Fibroblast of villous mesenchyme (primary cell): ENCODE data around the gene TNS1. TPM values are rescaled to one million over a fixed set of nuclear protein-coding genes. Genes with fewer than 3 reads are reported as not detected.

ENCODE experiments used
- DNase-seq: peaks from one replicate; pipeline ENCODE4 v3.0.0-alpha.2; 2010; ENCODE audit warnings: low read depth
- H3K4me3 ChIP-seq: 2 replicates; pipeline ENCODE4 v1.5.1; 2011; ENCODE audit warnings: low read depth, mild to moderate bottlenecking, low read length
- total RNA-seq: library from RNA; depleted of rRNA; stranded (reverse); fragments of >200 nt; gene quantifications from 2 replicates; pipeline ENCODE4 v1.2.3, GENCODE V29; 2012
- TF ChIP-seq, protein P1 (sequence below): IDR thresholded peaks from 2 replicates; pipeline ENCODE4 v1.5.1; 2012; ENCODE audit warnings: low read depth, mild to moderate bottlenecking, low read length; ENCODE audit not compliant: insufficient read depth

The TNS1 gene
- total RNA-seq, 1 donor = 127 TPM

GRCh38 chr2:217829420-217829819 lies 173.4 kb downstream of the TNS1 start:
- no peak overlapping the region for H3K4me3 ChIP-seq
- no peak for DNase-seq
- TF ChIP-seq, protein P1, sequence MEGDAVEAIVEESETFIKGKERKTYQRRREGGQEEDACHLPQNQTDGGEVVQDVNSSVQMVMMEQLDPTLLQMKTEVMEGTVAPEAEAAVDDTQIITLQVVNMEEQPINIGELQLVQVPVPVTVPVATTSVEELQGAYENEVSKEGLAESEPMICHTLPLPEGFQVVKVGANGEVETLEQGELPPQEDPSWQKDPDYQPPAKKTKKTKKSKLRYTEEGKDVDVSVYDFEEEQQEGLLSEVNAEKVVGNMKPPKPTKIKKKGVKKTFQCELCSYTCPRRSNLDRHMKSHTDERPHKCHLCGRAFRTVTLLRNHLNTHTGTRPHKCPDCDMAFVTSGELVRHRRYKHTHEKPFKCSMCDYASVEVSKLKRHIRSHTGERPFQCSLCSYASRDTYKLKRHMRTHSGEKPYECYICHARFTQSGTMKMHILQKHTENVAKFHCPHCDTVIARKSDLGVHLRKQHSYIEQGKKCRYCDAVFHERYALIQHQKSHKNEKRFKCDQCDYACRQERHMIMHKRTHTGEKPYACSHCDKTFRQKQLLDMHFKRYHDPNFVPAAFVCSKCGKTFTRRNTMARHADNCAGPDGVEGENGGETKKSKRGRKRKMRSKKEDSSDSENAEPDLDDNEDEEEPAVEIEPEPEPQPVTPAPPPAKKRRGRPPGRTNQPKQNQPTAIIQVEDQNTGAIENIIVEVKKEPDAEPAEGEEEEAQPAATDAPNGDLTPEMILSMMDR = no peak

GRCh38 chr2:217828336-217828735 lies 174.5 kb downstream of the TNS1 start:
- TF ChIP-seq, protein P1 = no peak
- no peak overlapping the region for H3K4me3 ChIP-seq
- no peak for DNase-seq

GRCh38 chr2:217827430-217828201 lies 175.2 kb downstream of the TNS1 start:
- peak; percentile 10 for DNase-seq
- TF ChIP-seq, protein P1 = no peak

GRCh38 chr2:217826991-217827390 lies 175.8 kb downstream of the TNS1 start:
- TF ChIP-seq, protein P1 = no peak
- no peak for DNase-seq
- no peak overlapping the region for H3K4me3 ChIP-seq

More at GRCh38 chr2:217827430-217828201, 175.2 kb downstream of the TNS1 start:
- no peak overlapping the region for H3K4me3 ChIP-seq

DNA sequence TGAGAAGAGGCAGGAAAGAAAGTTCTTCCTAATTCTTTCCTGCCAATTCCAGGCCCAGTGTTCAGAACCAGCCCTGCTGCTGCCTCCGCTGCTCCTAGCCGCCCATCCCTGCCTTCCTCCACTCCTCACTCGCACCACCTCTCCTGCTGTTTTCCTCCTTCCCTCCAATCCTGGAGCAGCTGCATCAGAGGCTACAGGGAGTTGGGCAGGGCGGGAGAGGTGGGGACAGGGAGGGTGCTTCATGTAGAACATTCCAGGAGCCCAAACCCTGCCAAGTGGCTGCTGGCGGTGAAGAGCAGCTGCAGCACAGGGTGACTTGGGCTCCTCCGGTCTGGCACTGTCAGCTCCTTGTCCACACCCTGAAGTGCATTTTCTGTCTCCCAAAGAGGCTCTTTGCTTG lies 176.3 kb downstream of the TNS1 start:
- no peak for DNase-seq
- no peak overlapping the region for H3K4me3 ChIP-seq

DNA sequence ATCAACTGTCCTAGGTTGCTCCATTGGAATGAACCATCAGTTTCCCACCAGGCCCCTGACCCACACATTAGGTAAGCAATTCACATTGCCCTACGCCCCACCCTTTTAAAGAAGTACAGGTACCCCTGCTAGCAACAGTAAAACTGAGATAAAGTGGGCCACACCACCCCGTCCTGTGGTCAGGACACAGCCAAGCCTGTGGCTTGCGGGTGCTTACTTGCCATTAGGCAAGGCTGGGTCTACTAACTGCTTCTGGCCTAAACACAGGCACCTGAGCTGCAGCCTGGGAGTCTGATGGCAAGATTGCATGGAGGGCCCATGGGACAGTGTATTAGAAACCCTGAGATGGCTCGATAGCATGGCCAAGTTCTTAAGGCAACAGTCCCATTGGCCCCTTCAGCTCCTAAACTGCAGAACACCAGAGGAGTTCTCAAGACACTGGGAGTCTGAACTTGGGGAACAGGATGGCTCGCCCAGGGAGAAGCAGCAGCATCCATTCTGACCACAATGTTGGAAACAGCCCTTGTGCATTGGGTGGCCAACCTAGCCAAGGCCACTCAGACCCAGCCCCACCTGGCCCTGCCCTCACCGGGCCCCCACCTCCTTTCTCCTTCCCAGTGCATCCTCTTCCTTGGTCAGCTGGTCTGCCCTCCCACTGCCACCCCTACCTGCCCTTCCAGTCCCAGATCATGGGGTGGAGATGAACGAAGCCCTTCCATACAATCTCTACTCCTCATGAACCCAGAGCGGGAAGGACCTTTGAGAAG lies 177.1 kb downstream of the TNS1 start:
- TF ChIP-seq, protein P1 = no peak
- no peak overlapping the region for H3K4me3 ChIP-seq
- DNase-seq = no peak

More for the DNA sequence above, 176.3 kb downstream of the TNS1 start:
- TF ChIP-seq, protein P1 = no peak
